Ascending aorta (tissue), 2 donors: ENCODE data around the gene PTGES3L. TPM values are rescaled to one million over a fixed set of nuclear protein-coding genes. Genes with fewer than 3 reads are reported as not detected.
"Not testable (repeated sequence)": the region's sequence is repeated elsewhere in the genome, so short reads cannot be mapped to it uniquely, and the experiment has no call there.

Source experiments
- DNase-seq, 2 donors: peaks; one replicate each; pipeline ENCODE4 v3.0.0-alpha.2; 2019; ENCODE audit warnings: low spot score in 2 of 2
- H3K27ac ChIP-seq, 2 donors: fragments of 200-600 bp; sonication (generic); one replicate each; pipeline ENCODE4 v1.5.1; 2016 to 2017; ENCODE audit warnings: mild to moderate bottlenecking in 1 of 2
- H3K27me3 ChIP-seq: fragments of 200-600 bp; sonication (generic); one replicate; pipeline ENCODE4 v1.5.1; 2017
- H3K36me3 ChIP-seq, 2 donors: fragments of 200-600 bp; sonication (generic); one replicate each; pipeline ENCODE4 v1.5.1; 2016
- H3K4me1 ChIP-seq, 2 donors: fragments of 200-600 bp; sonication (generic); one replicate each; pipeline ENCODE4 v1.5.1; 2016 to 2017; ENCODE audit warnings: mild to moderate bottlenecking in 1 of 2
- H3K4me3 ChIP-seq, 2 donors: fragments of 200-600 bp; sonication (generic); one replicate each; pipeline ENCODE4 v1.5.1; 2016 to 2017; ENCODE audit warnings: mild to moderate bottlenecking in 1 of 2
- H3K9me3 ChIP-seq, 2 donors: fragments of 200-600 bp; sonication (generic); one replicate each; pipeline ENCODE4 v1.5.1; 2016
- intact Hi-C: fragments of 100-400 bp; cut with DNase I; formaldehyde crosslinking; loops from one replicate; pipeline ENCODE4 v1.15.1; 2023
- total RNA-seq: library from RNA; depleted of rRNA; stranded (reverse); fragments of >200 nt; gene quantifications from one replicate; pipeline ENCODE4 v1.1.0, GENCODE V29; 2016
- TF ChIP-seq, protein P1 (sequence below), 3 experiments: fragments of 200-600 bp in 2 of 3; fragments of 450-650 bp in 1 of 3; sonication (generic) in 2 of 3; IDR thresholded peaks; one replicate each; pipeline ENCODE4 v1.5.1; 2016 to 2019; ENCODE audit warnings: antibody characterized with exemption in 3 of 3, mild to moderate bottlenecking in 1 of 3, moderate library complexity in 1 of 3

Gene PTGES3L
- total RNA-seq, 1 donor from 2014 or later, result not detected

DNA sequence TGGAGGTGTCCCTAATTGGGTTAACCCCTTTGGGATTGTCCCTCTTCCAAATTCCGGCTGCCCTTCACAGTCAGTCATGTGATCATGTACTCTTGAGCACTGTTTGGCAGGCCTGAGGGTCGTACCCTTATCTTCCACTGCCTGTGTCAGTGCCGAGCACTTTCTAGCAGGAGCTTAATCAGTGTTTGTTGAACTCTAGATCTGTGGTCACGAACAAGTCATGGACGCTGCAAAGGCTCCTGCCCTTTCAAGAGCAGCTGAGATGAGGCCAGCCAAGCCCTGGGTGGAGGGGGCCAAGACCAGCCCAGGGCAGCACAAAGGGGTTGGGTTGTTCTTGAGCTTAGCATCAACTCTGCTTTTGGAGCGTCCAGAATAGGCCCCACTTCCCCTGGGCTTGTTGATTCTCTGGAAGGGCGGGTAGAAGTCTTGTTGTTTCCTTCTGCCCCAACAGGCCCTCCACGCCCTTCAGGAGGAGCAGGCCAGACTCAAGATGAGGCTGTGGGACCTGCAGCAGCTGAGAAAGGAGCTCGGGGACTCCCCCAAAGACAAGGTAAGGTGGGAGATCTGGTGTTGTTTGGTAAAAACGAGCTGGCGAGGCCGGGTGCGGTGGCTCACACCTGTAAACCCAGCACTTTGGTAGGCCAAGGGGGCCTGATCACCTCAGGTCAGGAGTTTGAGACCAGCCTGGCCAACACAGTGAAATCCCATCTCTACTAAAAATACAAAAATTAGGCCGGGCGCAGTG, 32.0 kb upstream of the PTGES3L start:
- intact Hi-C loops, result no loop called here
- no peak overlapping the region for H3K4me3 ChIP-seq

DNA sequence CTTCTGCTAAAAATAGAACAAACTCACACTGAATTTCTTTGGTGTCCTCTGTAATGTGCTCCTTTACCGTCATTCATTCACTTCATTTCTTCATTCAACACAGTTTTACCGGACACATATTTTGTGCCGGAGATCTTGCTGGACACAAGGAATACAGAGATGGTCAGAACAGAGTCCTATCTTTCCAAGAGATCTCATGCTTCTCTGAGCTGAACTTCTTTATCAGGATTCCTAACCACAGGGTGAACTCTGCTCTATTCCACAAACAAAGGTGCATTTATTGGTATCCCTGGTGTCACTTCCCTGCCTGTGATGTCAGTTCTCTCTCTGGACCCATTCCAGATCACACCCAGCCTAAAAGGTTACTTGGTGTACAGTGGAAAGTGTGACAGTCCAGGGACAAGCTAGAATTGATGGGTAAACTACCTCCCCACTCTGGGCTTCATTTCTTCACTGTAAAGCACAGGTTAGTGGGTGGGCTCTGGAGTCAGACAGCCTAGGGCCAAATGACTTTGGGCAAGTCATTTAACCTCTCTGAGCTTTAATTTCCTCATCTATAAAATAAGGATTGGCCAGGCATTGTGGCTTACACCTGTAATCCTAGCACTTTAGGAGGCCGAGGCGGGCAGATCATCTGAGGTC, 30.9 kb upstream of the PTGES3L start:
- H3K4me3 ChIP-seq, result no peak overlapping the region
- DNase-seq, result no peak
- no peaks in the 10 kb centered on the region for H3K27me3 ChIP-seq
- intact Hi-C loops, result no loop called here
- peaks cover 19 to 21% of the 10 kb centered on the region in 2 donors for H3K36me3 ChIP-seq
- H3K4me1 ChIP-seq, result peaks cover 0 to 6% of the 10 kb centered on the region in 2 donors
- TF ChIP-seq, protein P1, sequence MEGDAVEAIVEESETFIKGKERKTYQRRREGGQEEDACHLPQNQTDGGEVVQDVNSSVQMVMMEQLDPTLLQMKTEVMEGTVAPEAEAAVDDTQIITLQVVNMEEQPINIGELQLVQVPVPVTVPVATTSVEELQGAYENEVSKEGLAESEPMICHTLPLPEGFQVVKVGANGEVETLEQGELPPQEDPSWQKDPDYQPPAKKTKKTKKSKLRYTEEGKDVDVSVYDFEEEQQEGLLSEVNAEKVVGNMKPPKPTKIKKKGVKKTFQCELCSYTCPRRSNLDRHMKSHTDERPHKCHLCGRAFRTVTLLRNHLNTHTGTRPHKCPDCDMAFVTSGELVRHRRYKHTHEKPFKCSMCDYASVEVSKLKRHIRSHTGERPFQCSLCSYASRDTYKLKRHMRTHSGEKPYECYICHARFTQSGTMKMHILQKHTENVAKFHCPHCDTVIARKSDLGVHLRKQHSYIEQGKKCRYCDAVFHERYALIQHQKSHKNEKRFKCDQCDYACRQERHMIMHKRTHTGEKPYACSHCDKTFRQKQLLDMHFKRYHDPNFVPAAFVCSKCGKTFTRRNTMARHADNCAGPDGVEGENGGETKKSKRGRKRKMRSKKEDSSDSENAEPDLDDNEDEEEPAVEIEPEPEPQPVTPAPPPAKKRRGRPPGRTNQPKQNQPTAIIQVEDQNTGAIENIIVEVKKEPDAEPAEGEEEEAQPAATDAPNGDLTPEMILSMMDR (IDR thresholded peaks at IDR 0.05), result no peak
- H3K9me3 ChIP-seq, result no peaks in the 10 kb centered on the region
- no peak overlapping the region for H3K27ac ChIP-seq

More for the DNA sequence above, 32.0 kb upstream of the PTGES3L start:
- Histone ChIP-seq H3K4me1 (peaks cover 0 to 6% of the 10 kb centered on the region in 2 donors), H3K27me3 (no peaks in the 10 kb centered on the region), H3K27ac (peak overlapping the region in 1 of 2 donors; percentile 7), H3K36me3 (peaks cover 30 to 32% of the 10 kb centered on the region in 2 donors), H3K9me3 (no peaks in the 10 kb centered on the region)
- TF ChIP-seq, protein P1 (IDR thresholded peaks at IDR 0.05), result no peak
- no peak for DNase-seq

DNA sequence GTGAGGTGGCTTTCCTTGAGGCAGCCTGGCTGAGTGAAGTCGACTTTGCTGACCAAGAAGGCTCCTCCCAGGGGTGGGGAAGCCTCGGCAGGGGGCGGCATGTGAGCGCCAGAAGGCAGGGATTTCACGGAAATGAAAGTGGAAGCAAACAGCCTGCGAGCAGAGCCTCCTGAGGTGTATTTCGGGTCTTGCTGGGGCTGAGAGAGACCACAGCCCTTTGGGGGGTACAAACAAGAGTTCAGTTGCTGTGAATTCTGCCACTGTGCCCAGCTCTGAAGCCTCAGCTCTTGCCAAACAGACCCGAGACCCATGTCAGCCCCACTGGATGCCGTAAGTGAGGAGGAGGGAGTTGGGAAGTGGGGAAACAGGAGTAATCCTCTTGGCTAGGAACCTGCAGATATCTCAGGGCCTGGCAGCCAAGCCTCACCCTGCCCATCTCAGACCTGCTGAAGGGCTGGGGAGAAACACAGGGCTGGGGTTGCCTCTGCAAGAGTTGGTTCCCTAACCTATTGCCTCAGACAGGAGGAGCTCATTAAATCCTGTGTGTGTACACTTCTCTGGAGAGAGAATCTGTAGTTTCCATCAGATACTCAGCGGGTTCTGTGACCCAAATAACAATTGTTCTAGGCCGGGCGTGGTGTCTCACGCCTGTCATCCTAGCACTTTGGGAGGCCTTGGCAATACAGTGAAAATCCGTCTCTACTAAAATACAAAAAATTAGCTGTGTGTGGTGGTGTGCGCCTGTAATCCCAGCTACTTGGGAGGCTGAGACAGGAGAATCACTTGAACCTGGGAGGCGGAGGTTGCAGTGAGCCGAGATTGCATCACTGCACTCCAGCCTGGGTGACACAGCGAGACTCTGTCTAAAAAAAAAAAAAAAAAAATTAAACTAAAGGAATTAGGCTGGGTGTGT, 27.0 kb upstream of the PTGES3L start, which contains the start of gene IFI35:
Gene IFI35 (plus strand): TSS at position 146 of the 913 bp plus-strand sequence. CDS start 164 bp downstream, at position 310.
- intact Hi-C loops, result no loop called here

DNA sequence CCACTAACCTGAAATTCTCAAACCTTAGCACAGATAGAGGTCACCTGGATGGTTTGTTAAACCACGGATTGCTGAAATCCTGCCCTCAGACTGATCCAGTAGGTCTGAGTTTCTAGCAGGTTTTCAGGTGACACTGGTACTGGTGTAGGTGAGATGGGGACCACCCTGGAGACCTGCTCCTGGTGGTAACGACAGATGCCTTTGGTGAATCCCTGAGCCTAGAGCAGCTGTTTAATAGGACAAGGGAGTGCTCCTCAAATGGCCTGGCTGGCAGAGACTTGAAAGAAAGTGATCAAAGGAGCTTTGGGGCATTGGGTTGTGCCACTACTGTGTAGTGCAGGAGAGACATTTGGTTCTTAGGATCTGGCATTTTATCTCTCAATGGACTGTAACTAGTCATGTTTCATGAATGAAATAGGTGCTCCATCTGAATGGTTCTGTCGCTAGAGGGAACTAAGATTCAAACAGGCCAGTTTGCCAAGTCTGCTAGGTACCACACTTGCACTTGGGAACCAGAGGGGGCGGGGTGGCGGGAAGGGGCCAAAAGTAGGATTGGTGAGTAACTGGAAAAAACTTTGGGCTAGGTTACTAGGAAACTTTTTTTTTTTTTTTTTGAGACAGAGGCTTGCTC, 23.8 kb upstream of the PTGES3L start:
- peaks cover 38 to 51% of the 10 kb centered on the region in 2 donors for H3K36me3 ChIP-seq
- intact Hi-C loops, result no loop called here

More for the DNA sequence above, 27.0 kb upstream of the PTGES3L start, which contains the start of gene IFI35:
- Histone ChIP-seq H3K9me3 (no peaks in the 10 kb centered on the region), H3K27me3 (no peaks in the 10 kb centered on the region), H3K4me3 (peak within 1 kb of the TSS; percentile 70 to 71), H3K36me3 (peaks cover 18 to 25% of the 10 kb centered on the region in 2 donors), H3K27ac (peak within 1 kb of the TSS; percentile 84), H3K4me1 (peaks cover 0 to 6% of the 10 kb centered on the region in 2 donors)
- peak in 1 of 2 donors; percentile 92 for DNase-seq
- TF ChIP-seq, protein P1 (IDR thresholded peaks at IDR 0.05), result peak in 2 of 3 experiments; percentile 16 to 49

DNA sequence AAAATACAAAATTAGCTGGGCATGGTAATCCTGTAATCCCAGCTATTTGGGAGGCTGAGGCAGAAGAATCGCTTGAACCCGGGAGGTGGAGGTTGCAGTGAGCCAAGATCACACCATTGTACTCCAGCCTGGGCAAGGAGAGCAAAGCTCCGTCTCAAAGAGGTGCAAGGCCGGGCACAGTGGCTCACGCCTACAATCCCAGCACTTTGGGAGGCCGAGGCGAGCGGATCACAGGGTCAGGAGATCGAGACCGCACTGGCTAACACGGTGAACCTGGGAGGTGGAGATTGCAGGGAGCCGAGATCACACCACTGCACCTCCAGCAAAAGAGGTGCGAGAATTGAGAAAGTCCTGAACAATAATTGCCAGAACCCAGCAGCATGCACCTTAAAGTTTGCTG, 21.0 kb upstream of the PTGES3L start:
- Histone ChIP-seq H3K36me3 (peaks cover 38 to 51% of the 10 kb centered on the region in 2 donors), H3K4me1 (peaks cover 7 to 13% of the 10 kb centered on the region in 2 donors)
- H3K27me3 ChIP-seq, H3K4me3 ChIP-seq, DNase-seq, intact Hi-C loops, H3K27ac ChIP-seq, H3K9me3 ChIP-seq: not testable (repeated sequence)

More for the DNA sequence above, 23.8 kb upstream of the PTGES3L start:
- no peaks in the 10 kb centered on the region for H3K27me3 ChIP-seq
- H3K4me3 ChIP-seq, result no peak overlapping the region
- H3K9me3 ChIP-seq, result no peaks in the 10 kb centered on the region
- TF ChIP-seq, protein P1 (IDR thresholded peaks at IDR 0.05), result peak in 2 of 3 experiments; percentile 8 to 17
- peak in 1 of 2 donors; percentile 80 for DNase-seq
- peak overlapping the region in 1 of 2 donors; percentile 30 for H3K27ac ChIP-seq
- peaks cover 7 to 15% of the 10 kb centered on the region in 2 donors for H3K4me1 ChIP-seq
